Common myeloid progenitor, CD34-positive (primary cell): ENCODE results near the gene AP1M2.

Experiments used
- CTCF ChIA-PET: fragments of 350-600 bp; sonication (Branson Sonifier 250); formaldehyde crosslinking; loops from one replicate; lab custom pipeline; 2021; ENCODE audit warnings: antibody characterized with exemption; lab: Charles Lee
- POLR2A ChIA-PET: fragments of 350-600 bp; sonication (Branson Sonifier 250); formaldehyde crosslinking; loops from one replicate; lab custom pipeline; 2021; ENCODE audit warnings: antibody characterized with exemption; lab: Charles Lee
- DNase-seq, 3 donors: peaks; one replicate each; pipeline versions ENCODE4 v3.0.0 to v3.0.0-alpha.2; 2013
- H3K27ac ChIP-seq, 2 experiments: 1 replicate in 1 of 2; 2 replicates in 1 of 2; pipeline ENCODE4 v1.7.0; 2013; ENCODE audit warnings: inconsistent platforms in 2 of 2, low read length in 2 of 2, mild to moderate bottlenecking in 2 of 2, low read depth in 1 of 2, moderate library complexity in 1 of 2; ENCODE audit not compliant: severe bottlenecking in 2 of 2, insufficient read depth in 1 of 2, poor library complexity in 1 of 2
- H3K27me3 ChIP-seq, 5 experiments: replicated peaks in 2 of 5; 1 replicate in 3 of 5; 2 replicates in 2 of 5; pipeline versions ENCODE4 v1.6.1 to v1.7.0; 2013; ENCODE audit warnings: low read length in 4 of 5, mild to moderate bottlenecking in 2 of 5, moderate library complexity in 2 of 5, inconsistent platforms in 1 of 5; ENCODE audit not compliant: insufficient read depth in 5 of 5, control insufficient read depth in 4 of 5
- H3K36me3 ChIP-seq, 4 experiments: 1 replicate in 2 of 4; 2 replicates in 2 of 4; pipeline versions ENCODE4 v1.6.1 to v1.7.0; 2013; ENCODE audit warnings: low read length in 3 of 4, control low read depth in 1 of 4, mild to moderate bottlenecking in 1 of 4; ENCODE audit not compliant: control insufficient read depth in 4 of 4, insufficient read depth in 4 of 4
- H3K4me1 ChIP-seq, 4 experiments: 1 replicate in 3 of 4; 2 replicates in 1 of 4; pipeline versions ENCODE4 v1.6.1 to v1.7.1; 2013; ENCODE audit warnings: low read length in 3 of 4, mild to moderate bottlenecking in 3 of 4, control low read depth in 1 of 4, inconsistent platforms in 1 of 4, moderate library complexity in 1 of 4; ENCODE audit not compliant: control insufficient read depth in 4 of 4, insufficient read depth in 4 of 4; ENCODE audit errors: control extremely low read depth in 1 of 4
- H3K4me3 ChIP-seq, 7 experiments: 1 replicate in 4 of 7; 2 replicates in 3 of 7; pipeline versions ENCODE4 v1.5.1 to v1.7.0; 2013; ENCODE audit warnings: mild to moderate bottlenecking in 7 of 7, low read length in 6 of 7, moderate library complexity in 6 of 7, inconsistent platforms in 2 of 7, low read depth in 2 of 7, control low read depth in 1 of 7; ENCODE audit not compliant: insufficient read depth in 4 of 7, control insufficient read depth in 1 of 7; ENCODE audit errors: extremely low read depth in 1 of 7
- H3K9me3 ChIP-seq, 5 experiments: 1 replicate in 4 of 5; 2 replicates in 1 of 5; pipeline versions ENCODE4 v1.6.1 to v1.7.1; 2013; ENCODE audit warnings: low read length in 4 of 5, mild to moderate bottlenecking in 2 of 5, inconsistent platforms in 1 of 5, low read depth in 1 of 5, moderate library complexity in 1 of 5; ENCODE audit not compliant: control insufficient read depth in 4 of 5, insufficient read depth in 2 of 5; ENCODE audit errors: control extremely low read depth in 1 of 5
- WGBS: methylation state at CpG from one replicate; pipeline ENCODE4 v1.1.5; 2013; ENCODE audit not compliant: insufficient coverage; 5-methylcytosine and 5-hydroxymethylcytosine counted together

Gene AP1M2

GRCh38 chr19:10586396-10586795 lies 716 bp downstream of the AP1M2 start:
- Histone ChIP-seq H3K9me3 (no peaks in the 10 kb centered on the region), H3K27ac (no peak overlapping the region), H3K4me1 (peaks cover 0 to 2% (median 1%) of the 10 kb centered on the region in 4 experiments), H3K4me3 (no peak overlapping the region), H3K36me3 (no peaks in the 10 kb centered on the region), H3K27me3 (peaks cover 0 to 16% (median 2%) of the 10 kb centered on the region in 5 experiments)
- DNase-seq = no peak
- ChIA-PET POLR2A (no interaction called here), CTCF (interaction anchor here (0.7 to 12.3 kb wide), 4 partner anchors 13 to 60 kb away, joined by 3 to 313 read pairs (median 6); no protein-coding TSS in a partner anchor)
- 98% methylated on average over 5 of the region's 6 CpGs for WGBS

DNA sequence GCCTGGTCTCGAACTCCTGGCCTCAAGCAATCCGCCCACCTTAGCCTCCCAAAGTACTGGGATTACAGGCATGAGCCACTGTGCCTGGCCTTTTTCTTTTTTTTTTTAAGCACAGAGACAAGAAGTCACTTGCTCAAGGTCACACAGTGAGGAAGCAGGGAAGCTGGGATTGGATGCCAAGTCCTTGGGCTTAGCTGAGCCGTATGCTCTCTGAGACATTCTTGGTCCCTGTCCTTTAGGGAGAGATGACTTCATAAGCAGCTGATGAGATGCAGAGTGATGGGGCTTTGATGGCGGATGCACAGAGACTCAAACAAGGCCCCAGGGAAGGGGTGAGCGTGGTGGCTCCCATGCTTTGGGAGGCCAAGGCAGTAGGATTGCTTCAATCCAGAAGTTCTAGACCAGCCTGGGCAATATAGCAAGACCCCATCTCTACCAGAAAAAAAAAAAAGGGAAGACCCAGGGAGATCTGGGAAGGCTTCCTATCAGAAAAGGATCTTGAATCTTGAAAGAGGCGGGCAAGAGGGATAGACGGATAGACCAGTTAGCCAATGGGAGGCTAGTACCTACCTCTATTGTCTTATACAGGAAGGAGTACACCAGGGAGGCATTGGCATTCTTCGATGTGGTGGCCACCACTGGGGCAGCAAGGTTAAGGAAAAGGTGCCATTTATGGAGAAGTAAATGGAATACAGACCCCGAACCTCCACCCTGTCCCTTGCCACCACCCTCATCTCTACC lies 3.9 kb downstream of the AP1M2 start:
- DNase-seq = no peak
- H3K36me3 ChIP-seq = no peaks in the 10 kb centered on the region
- H3K4me1 ChIP-seq = peaks cover 0 to 6% (median 3%) of the 10 kb centered on the region in 4 experiments
- H3K4me3 ChIP-seq = no peak overlapping the region
- POLR2A ChIA-PET = no interaction called here
- H3K27ac ChIP-seq = no peak overlapping the region
- 86% methylated on average over 6 of the region's 9 CpGs for WGBS
- H3K27me3 ChIP-seq = peaks cover 0 to 16% (median 2%) of the 10 kb centered on the region in 5 experiments
- CTCF ChIA-PET = interaction anchor here (0.6 to 12.3 kb wide), 5 partner anchors 17 to 117 kb away, joined by 3 to 313 read pairs (median 9); partner anchors contain the start of gene QTRT1
- H3K9me3 ChIP-seq = no peaks in the 10 kb centered on the region

DNA sequence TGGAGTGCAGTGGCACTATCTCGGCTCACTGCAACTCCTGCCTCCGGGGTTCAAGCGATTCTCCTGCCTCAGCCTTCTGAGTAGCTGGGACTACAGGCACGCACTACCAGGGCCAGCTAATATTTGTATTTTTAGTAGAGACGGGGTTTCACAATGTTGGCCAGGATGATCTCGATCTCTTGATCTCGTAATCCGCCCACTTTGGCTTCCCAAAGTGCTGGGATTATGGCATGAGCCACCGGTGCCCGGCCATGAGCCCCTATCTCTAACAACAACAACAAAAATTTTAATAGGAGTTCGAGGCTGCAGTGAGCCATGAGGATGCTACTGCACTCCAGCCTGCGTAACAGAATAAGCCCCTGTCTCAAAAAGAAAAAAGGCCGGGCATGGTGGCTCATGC lies 5.0 kb downstream of the AP1M2 start:
- POLR2A ChIA-PET = interaction anchor here (1.3 kb wide), 1 partner anchor 62 kb away, joined by 7 read pairs; no protein-coding TSS in a partner anchor

GRCh38 chr19:10580979-10581631 lies 6.0 kb downstream of the AP1M2 start:
- peaks cover 0 to 6% (median 2%) of the 10 kb centered on the region in 4 experiments for H3K4me1 ChIP-seq
- H3K27ac ChIP-seq = no peak overlapping the region
- DNase-seq = peak; percentile 93 to 97 (median 94)
- H3K36me3 ChIP-seq = no peaks in the 10 kb centered on the region
- H3K4me3 ChIP-seq = no peak overlapping the region
- 32% methylated on average over 31 of the region's 31 CpGs for WGBS
- no peaks in the 10 kb centered on the region for H3K9me3 ChIP-seq
- ChIA-PET POLR2A (interaction anchor here (0.5 to 1.3 kb wide), 3 partner anchors 63 to 78 kb away, joined by 3 to 7 read pairs (median 5); no protein-coding TSS in a partner anchor), CTCF (interaction anchor here (0.6 to 12.3 kb wide), 34 partner anchors 9 to 126 kb away, joined by 3 to 313 read pairs (median 6); partner anchors contain the start of genes KRI1, QTRT1 and SLC44A2)
- no peaks in the 10 kb centered on the region for H3K27me3 ChIP-seq

More for the DNA sequence above, 5.0 kb downstream of the AP1M2 start:
- Histone ChIP-seq H3K4me3 (no peak overlapping the region), H3K27me3 (peaks cover 0 to 4% (median 0%) of the 10 kb centered on the region in 5 experiments), H3K9me3 (no peaks in the 10 kb centered on the region), H3K27ac (no peak overlapping the region), H3K4me1 (peaks cover 0 to 6% (median 2%) of the 10 kb centered on the region in 4 experiments), H3K36me3 (no peaks in the 10 kb centered on the region)
- WGBS = 98% methylated on average over 6 of the region's 13 CpGs
- CTCF ChIA-PET = interaction anchor here (0.7 to 12.3 kb wide), 24 partner anchors 8 to 125 kb away, joined by 3 to 313 read pairs (median 7); partner anchors contain the start of genes KRI1, QTRT1 and SLC44A2
- no peak for DNase-seq

- ChIA-PET POLR2A (no interaction called here), CTCF (interaction anchor here (12.3 kb wide), 1 partner anchor 68 kb away, joined by 313 read pairs; no protein-coding TSS in a partner anchor)
- DNase-seq = no peak
- Histone ChIP-seq H3K36me3 (no peaks in the 10 kb centered on the region), H3K4me1 (peaks cover 0 to 4% (median 2%) of the 10 kb centered on the region in 4 experiments), H3K27ac (no peak overlapping the region), H3K4me3 (no peak overlapping the region), H3K9me3 (no peaks in the 10 kb centered on the region), H3K27me3 (no peaks in the 10 kb centered on the region)
- 85% methylated on average over 4 of the region's 6 CpGs for WGBS
These were observed 9.2 kb downstream of the AP1M2 start for GRCh38 chr19:10577951-10578350.

- ChIA-PET CTCF (interaction anchor here (0.6 to 12.3 kb wide), 8 partner anchors 14 to 162 kb away, joined by 3 to 313 read pairs (median 4); no protein-coding TSS in a partner anchor), POLR2A (no interaction called here)
- DNase-seq = peak in 1 of 3 donors; percentile 27
- Histone ChIP-seq H3K27ac (no peak overlapping the region), H3K27me3 (no peaks in the 10 kb centered on the region), H3K36me3 (no peaks in the 10 kb centered on the region), H3K4me3 (no peak overlapping the region), H3K4me1 (peaks cover 0 to 8% (median 4%) of the 10 kb centered on the region in 4 experiments), H3K9me3 (no peaks in the 10 kb centered on the region)
- 96% methylated on average over 3 of the region's 6 CpGs for WGBS
These were observed 11.9 kb downstream of the AP1M2 start for GRCh38 chr19:10575011-10575716.
